Loucy (cell line): ENCODE results near the gene WDR37.

Experiments used
- H2AFZ ChIP-seq: fragments of 200-600 bp; sonication (generic); 2 replicates; pipeline ENCODE4 v1.6.0; 2016; ENCODE audit warnings: antibody characterized with exemption, mild to moderate bottlenecking, low read length, moderate library complexity
- H3F3A ChIP-seq: fragments of 200-600 bp; 2 replicates; pipeline ENCODE4 v1.6.0; 2016; ENCODE audit warnings: antibody characterized with exemption, low read depth, mild to moderate bottlenecking
- H3K27me3 ChIP-seq: fragments of 200-600 bp; sonication (generic); 2 replicates; pipeline ENCODE4 v1.6.1; 2014; ENCODE audit warnings: low read length, mild to moderate bottlenecking; ENCODE audit not compliant: insufficient read depth, poor library complexity, severe bottlenecking
- H3K36me3 ChIP-seq: fragments of 200-600 bp; sonication (generic); 2 replicates; pipeline ENCODE4 v1.6.1; 2016; ENCODE audit warnings: low read length; ENCODE audit not compliant: insufficient read depth
- H3K4me1 ChIP-seq: fragments of 200-600 bp; sonication (generic); 2 replicates; pipeline ENCODE4 v1.5.1; 2014; ENCODE audit warnings: low read length, mild to moderate bottlenecking; ENCODE audit not compliant: insufficient read depth, poor library complexity, severe bottlenecking
- H3K4me2 ChIP-seq: fragments of 200-600 bp; sonication (generic); 2 replicates; pipeline ENCODE4 v1.6.0; 2014; ENCODE audit warnings: antibody characterized with exemption, low read length, low read depth, mild to moderate bottlenecking; ENCODE audit not compliant: poor library complexity, severe bottlenecking
- H3K4me3 ChIP-seq: fragments of 200-600 bp; sonication (generic); 2 replicates; pipeline ENCODE4 v1.5.1; 2014; ENCODE audit warnings: low read length, mild to moderate bottlenecking, mixed read lengths; ENCODE audit not compliant: poor library complexity, severe bottlenecking
- H3K79me2 ChIP-seq: fragments of 200-600 bp; sonication (generic); 2 replicates; pipeline ENCODE4 v1.6.1; 2014; ENCODE audit warnings: low read length; ENCODE audit not compliant: insufficient read depth
- H3K9ac ChIP-seq: fragments of 200-600 bp; sonication (generic); 2 replicates; pipeline ENCODE4 v1.6.0; 2014; ENCODE audit warnings: mild to moderate bottlenecking, low read depth, low read length, moderate library complexity; ENCODE audit not compliant: poor library complexity, severe bottlenecking
- H3K9me2 ChIP-seq: fragments of 200-600 bp; sonication (generic); replicated peaks from 2 replicates; pipeline ENCODE4 v1.6.1; 2016; ENCODE audit warnings: low read depth, low read length, mixed read lengths
- H3K9me3 ChIP-seq: fragments of 200-600 bp; sonication (generic); 2 replicates; pipeline ENCODE4 v1.6.1; 2014; ENCODE audit warnings: mild to moderate bottlenecking, antibody characterized with exemption, low read length, low read depth; ENCODE audit not compliant: insufficient read depth
- H4K20me1 ChIP-seq: fragments of 200-600 bp; sonication (generic); 2 replicates; pipeline ENCODE4 v1.6.0; 2014; ENCODE audit warnings: antibody characterized with exemption, low read length, mild to moderate bottlenecking; ENCODE audit not compliant: insufficient read depth, poor library complexity, severe bottlenecking
- EZH2phosphoT487 ChIP-seq: fragments of 200-600 bp; IDR thresholded peaks from 2 replicates; pipeline ENCODE4 v1.6.1; 2018; ENCODE audit warnings: antibody characterized with exemption, mild to moderate bottlenecking, moderate library complexity, borderline replicate concordance
- TF ChIP-seq, protein P1 (sequence below): fragments of 200-600 bp; sonication (generic); conservative IDR thresholded peaks from 2 replicates; pipeline ENCODE4 v1.5.1; 2014; ENCODE audit warnings: mild to moderate bottlenecking, antibody characterized with exemption, low read length

WDR37 gene

DNA sequence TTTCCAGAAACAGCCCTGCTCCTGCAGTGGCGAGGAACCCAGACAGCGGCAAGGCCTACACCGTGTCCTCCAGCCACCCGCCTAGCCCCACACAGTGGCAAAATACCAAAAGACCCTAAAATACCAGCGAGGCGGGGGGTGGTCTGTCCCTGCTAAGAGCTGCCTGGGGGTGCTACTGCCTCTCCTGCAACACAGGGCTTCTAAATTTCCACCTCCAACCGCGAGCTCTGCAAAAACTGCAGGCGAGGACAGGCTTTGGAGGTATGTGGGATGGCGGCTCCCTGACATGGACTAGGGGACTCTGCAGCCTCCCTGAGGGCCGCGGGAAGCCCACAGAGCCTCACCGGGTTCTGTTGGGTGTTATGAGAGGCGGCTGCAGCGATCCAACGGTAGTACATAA, 122.3 kb downstream of the WDR37 start:
- Histone ChIP-seq H3F3A (no peaks in the 10 kb centered on the region), H2AFZ (no peak overlapping the region), H3K4me2 (no peak overlapping the region), H3K9ac (no peak overlapping the region), H3K27me3 (no peaks in the 10 kb centered on the region), H3K79me2 (no peaks in the 10 kb centered on the region), H3K4me1 (no peaks in the 10 kb centered on the region), H3K4me3 (no peak overlapping the region), H3K9me2 (no peaks in the 10 kb centered on the region), H3K36me3 (no peaks in the 10 kb centered on the region), H3K9me3 (no peaks in the 10 kb centered on the region), H4K20me1 (no peaks in the 10 kb centered on the region)
- TF ChIP-seq, protein P1, sequence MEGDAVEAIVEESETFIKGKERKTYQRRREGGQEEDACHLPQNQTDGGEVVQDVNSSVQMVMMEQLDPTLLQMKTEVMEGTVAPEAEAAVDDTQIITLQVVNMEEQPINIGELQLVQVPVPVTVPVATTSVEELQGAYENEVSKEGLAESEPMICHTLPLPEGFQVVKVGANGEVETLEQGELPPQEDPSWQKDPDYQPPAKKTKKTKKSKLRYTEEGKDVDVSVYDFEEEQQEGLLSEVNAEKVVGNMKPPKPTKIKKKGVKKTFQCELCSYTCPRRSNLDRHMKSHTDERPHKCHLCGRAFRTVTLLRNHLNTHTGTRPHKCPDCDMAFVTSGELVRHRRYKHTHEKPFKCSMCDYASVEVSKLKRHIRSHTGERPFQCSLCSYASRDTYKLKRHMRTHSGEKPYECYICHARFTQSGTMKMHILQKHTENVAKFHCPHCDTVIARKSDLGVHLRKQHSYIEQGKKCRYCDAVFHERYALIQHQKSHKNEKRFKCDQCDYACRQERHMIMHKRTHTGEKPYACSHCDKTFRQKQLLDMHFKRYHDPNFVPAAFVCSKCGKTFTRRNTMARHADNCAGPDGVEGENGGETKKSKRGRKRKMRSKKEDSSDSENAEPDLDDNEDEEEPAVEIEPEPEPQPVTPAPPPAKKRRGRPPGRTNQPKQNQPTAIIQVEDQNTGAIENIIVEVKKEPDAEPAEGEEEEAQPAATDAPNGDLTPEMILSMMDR, result no peak
- TF ChIP-seq EZH2phosphoT487, result no peak

DNA sequence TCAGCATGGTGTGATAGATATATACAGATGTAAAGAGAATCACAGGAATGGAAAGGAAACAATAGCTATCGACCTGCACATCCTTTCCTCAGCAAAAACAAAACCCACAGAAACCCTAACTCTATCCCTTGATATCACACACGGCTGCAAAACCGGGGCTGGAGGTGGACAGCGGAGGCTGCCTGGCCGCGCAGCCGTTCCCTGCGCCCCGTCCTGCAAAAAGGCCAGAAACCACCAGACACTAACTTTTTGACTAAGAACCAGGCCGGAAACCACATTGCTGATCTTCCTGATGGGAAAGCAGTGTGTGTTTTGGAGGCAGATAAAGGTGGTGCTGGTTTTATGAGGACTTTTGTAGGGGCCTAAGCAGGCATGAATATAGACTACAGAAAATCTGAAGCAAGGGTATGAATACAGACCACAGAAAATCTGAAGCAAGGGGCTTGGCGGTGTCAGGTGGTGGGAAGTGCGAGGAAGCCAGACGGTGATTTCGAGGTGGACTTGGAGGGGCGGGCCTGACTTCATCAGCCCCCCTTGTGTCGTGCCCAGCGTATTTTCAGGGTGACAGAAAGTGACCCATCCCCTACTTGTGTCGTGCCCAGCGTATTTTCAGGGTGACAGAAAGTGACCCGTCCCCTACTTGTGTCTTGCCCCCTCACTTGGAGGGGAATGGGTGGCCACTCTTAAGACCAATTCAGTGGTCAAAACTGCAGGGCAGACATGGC, 123.3 kb downstream of the WDR37 start:
- Histone ChIP-seq H3K27me3 (no peaks in the 10 kb centered on the region), H3K79me2 (no peaks in the 10 kb centered on the region), H3K9ac (no peak overlapping the region), H3K9me3 (no peaks in the 10 kb centered on the region), H3K4me3 (no peak overlapping the region), H3K9me2 (no peaks in the 10 kb centered on the region), H3F3A (no peaks in the 10 kb centered on the region), H3K4me2 (no peak overlapping the region), H4K20me1 (no peaks in the 10 kb centered on the region), H3K4me1 (no peaks in the 10 kb centered on the region), H2AFZ (no peak overlapping the region), H3K36me3 (no peaks in the 10 kb centered on the region)
- TF ChIP-seq, protein P1, result no peak

DNA sequence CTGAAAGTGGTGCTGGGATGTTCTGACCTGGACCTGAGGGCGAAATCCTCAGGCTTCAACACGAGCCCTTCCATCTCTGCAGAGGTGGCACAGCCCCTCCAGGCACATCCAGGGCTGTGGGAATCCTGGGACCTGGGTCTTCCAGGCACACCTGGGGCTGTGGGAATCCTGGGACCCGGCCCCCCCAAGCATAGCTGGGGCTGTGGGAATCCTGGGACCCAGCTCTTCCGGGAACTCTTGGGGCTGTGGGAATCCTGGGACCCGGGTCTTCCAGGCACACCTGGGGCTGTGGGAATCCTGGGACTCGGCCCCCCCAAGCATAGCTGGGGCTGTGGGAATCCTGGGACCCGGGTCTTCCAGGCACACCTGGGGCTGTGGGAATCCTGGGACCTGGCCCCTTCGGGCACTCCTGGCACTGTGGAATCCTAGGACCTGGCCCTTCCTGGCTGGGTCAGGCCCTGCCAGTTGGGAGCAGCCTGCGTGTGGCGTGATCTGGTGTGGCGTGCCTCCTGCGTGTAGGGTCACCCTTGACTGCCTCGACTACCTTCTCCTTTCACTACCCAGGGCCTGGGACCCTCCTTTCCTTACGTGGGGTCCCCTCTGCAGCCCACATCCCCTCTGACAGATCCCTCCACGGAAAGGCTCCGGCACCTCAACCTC, 124.0 kb downstream of the WDR37 start:
- no peaks in the 10 kb centered on the region for H3K9me3 ChIP-seq
- no peak overlapping the region for H2AFZ ChIP-seq
- no peaks in the 10 kb centered on the region for H3K36me3 ChIP-seq
- TF ChIP-seq EZH2phosphoT487, result no peak
- TF ChIP-seq, protein P1, result no peak
- no peaks in the 10 kb centered on the region for H3K4me1 ChIP-seq
- no peaks in the 10 kb centered on the region for H3K79me2 ChIP-seq
- no peaks in the 10 kb centered on the region for H3F3A ChIP-seq
- H3K4me2 ChIP-seq, result no peak overlapping the region
- no peak overlapping the region for H3K4me3 ChIP-seq
- no peak overlapping the region for H3K9ac ChIP-seq
- no peaks in the 10 kb centered on the region for H4K20me1 ChIP-seq
- H3K27me3 ChIP-seq, result no peaks in the 10 kb centered on the region
- H3K9me2 ChIP-seq, result no peaks in the 10 kb centered on the region
